Esophagus muscularis mucosa (tissue), 4 donors: Measurements from ENCODE around the gene HIBCH.

Source experiments
- EP300 ChIP-seq: sonication (generic); formaldehyde crosslinking; IDR thresholded peaks from one replicate; pipeline ENCODE4 v1.6.1; 2017; ENCODE audit warnings: antibody characterized with exemption
- POLR2A ChIP-seq: fragments of 450-650 bp; IDR thresholded peaks from one replicate; pipeline ENCODE4 v1.6.1; 2017; ENCODE audit warnings: antibody characterized with exemption, moderate library complexity, mild to moderate bottlenecking, low read depth
- POLR2AphosphoS5 ChIP-seq, 2 donors: sonication (generic); formaldehyde crosslinking; IDR thresholded peaks; one replicate each; pipeline ENCODE4 v1.6.1; 2017; ENCODE audit warnings: antibody characterized with exemption in 2 of 2
- TF ChIP-seq, protein P1 (sequence below), 3 experiments: fragments of 200-600 bp in 2 of 3; fragments of 450-650 bp in 1 of 3; sonication (generic) in 2 of 3; IDR thresholded peaks; one replicate each; pipeline ENCODE4 v1.5.1; 2017 to 2019; ENCODE audit warnings: antibody characterized with exemption in 3 of 3, mild to moderate bottlenecking in 2 of 3, moderate library complexity in 1 of 3

GRCh38 chr2:190318514-190318913, 1.1 kb downstream of the HIBCH start:
- TF ChIP-seq, protein P1, sequence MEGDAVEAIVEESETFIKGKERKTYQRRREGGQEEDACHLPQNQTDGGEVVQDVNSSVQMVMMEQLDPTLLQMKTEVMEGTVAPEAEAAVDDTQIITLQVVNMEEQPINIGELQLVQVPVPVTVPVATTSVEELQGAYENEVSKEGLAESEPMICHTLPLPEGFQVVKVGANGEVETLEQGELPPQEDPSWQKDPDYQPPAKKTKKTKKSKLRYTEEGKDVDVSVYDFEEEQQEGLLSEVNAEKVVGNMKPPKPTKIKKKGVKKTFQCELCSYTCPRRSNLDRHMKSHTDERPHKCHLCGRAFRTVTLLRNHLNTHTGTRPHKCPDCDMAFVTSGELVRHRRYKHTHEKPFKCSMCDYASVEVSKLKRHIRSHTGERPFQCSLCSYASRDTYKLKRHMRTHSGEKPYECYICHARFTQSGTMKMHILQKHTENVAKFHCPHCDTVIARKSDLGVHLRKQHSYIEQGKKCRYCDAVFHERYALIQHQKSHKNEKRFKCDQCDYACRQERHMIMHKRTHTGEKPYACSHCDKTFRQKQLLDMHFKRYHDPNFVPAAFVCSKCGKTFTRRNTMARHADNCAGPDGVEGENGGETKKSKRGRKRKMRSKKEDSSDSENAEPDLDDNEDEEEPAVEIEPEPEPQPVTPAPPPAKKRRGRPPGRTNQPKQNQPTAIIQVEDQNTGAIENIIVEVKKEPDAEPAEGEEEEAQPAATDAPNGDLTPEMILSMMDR (IDR thresholded peaks at IDR 0.05), result no peak
- TF ChIP-seq POLR2AphosphoS5 (IDR thresholded peaks at IDR 0.05) (no peak), POLR2A (no peak), EP300 (no peak)
